Measurements from ENCODE around the gene ABCG1.

ABCG1 gene

GRCh38 chr21:42191696-42192595 lies 27.0 kb upstream of the ABCG1 start:
- no peak for DNase-seq (ENCODE audit: low read depth)

- DNase-seq (ENCODE audit: low read depth), result no peak
These were observed 25.7 kb upstream of the ABCG1 start for GRCh38 chr21:42193131-42193671.

- DNase-seq (ENCODE audit: low read depth), result no peak
These were observed 25.2 kb upstream of the ABCG1 start for GRCh38 chr21:42193721-42194120.

GRCh38 chr21:42194863-42195262 lies 24.1 kb upstream of the ABCG1 start:
- DNase-seq (ENCODE audit: low read depth), result no peak

GRCh38 chr21:42195378-42196031 lies 23.4 kb upstream of the ABCG1 start:
- DNase-seq (ENCODE audit: low read depth), result no peak

GRCh38 chr21:42198929-42199867 lies 19.7 kb upstream of the ABCG1 start:
- peak; percentile 31 for DNase-seq (ENCODE audit: low read depth)

- DNase-seq (ENCODE audit: low read depth), result no peak
These were observed 19.0 kb upstream of the ABCG1 start for GRCh38 chr21:42199868-42200463.

GRCh38 chr21:42200906-42201614 lies 17.9 kb upstream of the ABCG1 start:
- DNase-seq (ENCODE audit: low read depth), result no peak

GRCh38 chr21:42201615-42202161 lies 17.3 kb upstream of the ABCG1 start:
- DNase-seq (ENCODE audit: low read depth), result no peak

- DNase-seq (ENCODE audit: low read depth), result no peak
These were observed 16.6 kb upstream of the ABCG1 start for GRCh38 chr21:42202321-42202720.

- DNase-seq (ENCODE audit: low read depth), result no peak
These were observed 15.6 kb upstream of the ABCG1 start for GRCh38 chr21:42203321-42203720.

GRCh38 chr21:42203936-42204335 lies 15.0 kb upstream of the ABCG1 start:
- DNase-seq (ENCODE audit: low read depth), result no peak

GRCh38 chr21:42207426-42207825 lies 11.5 kb upstream of the ABCG1 start:
- no peak for DNase-seq (ENCODE audit: low read depth)

GRCh38 chr21:42208036-42208435 lies 10.9 kb upstream of the ABCG1 start:
- DNase-seq (ENCODE audit: low read depth), result no peak

- no peak for DNase-seq (ENCODE audit: low read depth)
These were observed 10.0 kb upstream of the ABCG1 start for GRCh38 chr21:42208801-42209490.

GRCh38 chr21:42209801-42210479 lies 9.0 kb upstream of the ABCG1 start:
- no peak for DNase-seq (ENCODE audit: low read depth)

GRCh38 chr21:42212266-42212665 lies 6.7 kb upstream of the ABCG1 start:
- no peak for DNase-seq (ENCODE audit: low read depth)

- no peak for DNase-seq (ENCODE audit: low read depth)
These were observed 5.7 kb upstream of the ABCG1 start for GRCh38 chr21:42213082-42213774.
